ENCODE data around the gene EYS.

EYS gene

GRCh38 chr6:64334636-64335035, 1372.4 kb downstream of the EYS start:
- in situ Hi-C loops (cut with HindIII; ENCODE audit: low sequenced_read_pairs): no loop called here
- DNase-seq (ENCODE audit: low read depth, low spot score): peak; percentile 23
- TF ChIP-seq, protein P1, sequence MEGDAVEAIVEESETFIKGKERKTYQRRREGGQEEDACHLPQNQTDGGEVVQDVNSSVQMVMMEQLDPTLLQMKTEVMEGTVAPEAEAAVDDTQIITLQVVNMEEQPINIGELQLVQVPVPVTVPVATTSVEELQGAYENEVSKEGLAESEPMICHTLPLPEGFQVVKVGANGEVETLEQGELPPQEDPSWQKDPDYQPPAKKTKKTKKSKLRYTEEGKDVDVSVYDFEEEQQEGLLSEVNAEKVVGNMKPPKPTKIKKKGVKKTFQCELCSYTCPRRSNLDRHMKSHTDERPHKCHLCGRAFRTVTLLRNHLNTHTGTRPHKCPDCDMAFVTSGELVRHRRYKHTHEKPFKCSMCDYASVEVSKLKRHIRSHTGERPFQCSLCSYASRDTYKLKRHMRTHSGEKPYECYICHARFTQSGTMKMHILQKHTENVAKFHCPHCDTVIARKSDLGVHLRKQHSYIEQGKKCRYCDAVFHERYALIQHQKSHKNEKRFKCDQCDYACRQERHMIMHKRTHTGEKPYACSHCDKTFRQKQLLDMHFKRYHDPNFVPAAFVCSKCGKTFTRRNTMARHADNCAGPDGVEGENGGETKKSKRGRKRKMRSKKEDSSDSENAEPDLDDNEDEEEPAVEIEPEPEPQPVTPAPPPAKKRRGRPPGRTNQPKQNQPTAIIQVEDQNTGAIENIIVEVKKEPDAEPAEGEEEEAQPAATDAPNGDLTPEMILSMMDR (IDR thresholded peaks at IDR 0.05; ENCODE audit: low read depth, low read length): no peak
- no peak overlapping the region for H3K4me3 ChIP-seq (ENCODE audit: low read depth, low read length)

DNA sequence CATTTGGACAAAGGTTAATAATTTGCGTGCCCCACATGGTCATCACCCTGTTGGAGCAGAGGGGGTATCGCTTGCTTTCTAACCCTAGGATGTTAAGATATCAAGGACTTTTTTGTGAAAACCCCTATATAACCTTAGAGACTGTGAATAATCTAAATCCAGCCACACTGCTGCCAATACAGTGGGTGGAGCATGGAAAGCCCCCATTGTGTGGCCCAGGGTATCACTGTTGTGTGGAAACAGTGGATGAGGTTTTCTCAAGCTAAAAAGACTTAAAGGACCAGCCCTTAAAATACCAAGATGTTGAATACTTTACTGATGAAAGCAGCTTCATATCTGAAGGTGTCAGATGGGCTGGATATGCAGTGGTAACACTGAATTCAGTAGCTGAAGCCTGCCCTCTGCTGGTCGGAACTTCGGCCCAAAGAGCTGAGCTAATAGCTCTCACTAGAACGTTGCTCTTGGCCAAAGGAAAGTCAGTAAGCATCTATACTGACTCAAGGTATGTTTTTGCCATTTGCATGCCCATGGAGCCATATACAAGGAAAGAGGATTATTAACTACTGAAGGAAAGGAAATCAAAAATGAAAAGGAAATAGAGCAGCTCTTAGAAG, 1376.2 kb downstream of the EYS start:
- H3K4me3 ChIP-seq (ENCODE audit: low read depth, low read length): no peak overlapping the region
- in situ Hi-C loops (cut with HindIII; ENCODE audit: low sequenced_read_pairs): no loop called here
- TF ChIP-seq, protein P1 (IDR thresholded peaks at IDR 0.05; ENCODE audit: low read depth, low read length): peak; percentile 51
- DNase-seq (ENCODE audit: low read depth, low spot score): peak; percentile 33

DNA sequence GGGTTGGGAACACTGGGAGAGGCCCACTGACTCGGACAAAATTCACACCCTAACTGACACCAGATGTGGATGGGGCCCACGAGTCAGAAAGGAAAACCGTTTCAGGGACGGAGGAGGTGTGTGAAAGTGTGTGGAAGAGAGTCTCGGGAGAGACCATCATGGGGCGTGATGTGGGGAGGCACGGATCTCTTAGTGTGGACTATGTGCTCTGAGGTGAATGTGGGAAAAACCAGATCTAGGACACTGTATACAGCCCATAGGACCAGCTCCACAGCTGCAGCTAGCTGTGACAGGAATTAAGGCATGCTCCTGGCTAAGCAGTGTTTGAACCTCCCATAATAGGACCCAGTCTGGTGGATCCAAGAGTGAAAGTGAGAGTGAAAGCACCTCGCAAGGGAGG, 1380.1 kb downstream of the EYS start:
- in situ Hi-C loops (cut with HindIII; ENCODE audit: low sequenced_read_pairs): no loop called here
- no peak overlapping the region for H3K4me3 ChIP-seq (ENCODE audit: low read depth, low read length)
- DNase-seq (ENCODE audit: low read depth, low spot score): no peak
- TF ChIP-seq, protein P1 (IDR thresholded peaks at IDR 0.05; ENCODE audit: low read depth, low read length): no peak

- H3K4me3 ChIP-seq (ENCODE audit: low read depth, low read length): no peak overlapping the region
- no peak for DNase-seq (ENCODE audit: low read depth, low spot score)
- in situ Hi-C loops (cut with HindIII; ENCODE audit: low sequenced_read_pairs): no loop called here
- TF ChIP-seq, protein P1 (IDR thresholded peaks at IDR 0.05; ENCODE audit: low read depth, low read length): no peak
Observed at GRCh38 chr6:64325093-64325492, 1381.9 kb downstream of the EYS start.

DNA sequence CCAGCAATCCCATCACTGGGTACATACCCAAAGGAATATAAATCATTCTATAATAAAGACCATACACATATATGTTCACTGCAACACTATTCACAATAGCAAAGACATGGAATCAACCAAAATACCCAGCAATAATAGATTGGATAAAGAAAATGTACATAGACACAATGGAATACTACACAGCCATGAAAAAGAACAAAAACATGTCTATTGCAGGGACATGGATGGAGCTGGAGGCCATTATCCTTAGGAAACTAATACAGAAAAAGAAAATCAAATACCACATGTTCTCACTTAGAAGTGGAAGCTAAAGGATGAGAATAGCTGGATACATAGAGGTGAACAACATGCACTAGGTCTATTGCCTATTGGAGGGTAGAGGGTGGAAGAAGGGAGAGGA, 1396.8 kb downstream of the EYS start:
- in situ Hi-C loops (cut with HindIII; ENCODE audit: low sequenced_read_pairs): no loop called here
- TF ChIP-seq, protein P1 (IDR thresholded peaks at IDR 0.05; ENCODE audit: low read depth, low read length): no peak
- no peak overlapping the region for H3K4me3 ChIP-seq (ENCODE audit: low read depth, low read length)
- no peak for DNase-seq (ENCODE audit: low read depth, low spot score)

GRCh38 chr6:64301307-64302236, 1405.5 kb downstream of the EYS start:
- DNase-seq (ENCODE audit: low read depth, low spot score): no peak
- no peak overlapping the region for H3K4me3 ChIP-seq (ENCODE audit: low read depth, low read length)
- TF ChIP-seq, protein P1 (IDR thresholded peaks at IDR 0.05; ENCODE audit: low read depth, low read length): no peak
- in situ Hi-C loops (cut with HindIII; ENCODE audit: low sequenced_read_pairs): no loop called here
